C4-2B (cell line): ENCODE data around the gene MFN2.

Source experiments
- ZFX ChIP-seq: fragments of 450-650 bp; IDR thresholded peaks from 2 replicates; pipeline ENCODE4 v1.6.1; 2017
- TF ChIP-seq, protein P1 (sequence below): fragments of 450-650 bp; conservative IDR thresholded peaks from 2 replicates; pipeline ENCODE4 v1.5.1; 2017; ENCODE audit warnings: mild to moderate bottlenecking

DNA sequence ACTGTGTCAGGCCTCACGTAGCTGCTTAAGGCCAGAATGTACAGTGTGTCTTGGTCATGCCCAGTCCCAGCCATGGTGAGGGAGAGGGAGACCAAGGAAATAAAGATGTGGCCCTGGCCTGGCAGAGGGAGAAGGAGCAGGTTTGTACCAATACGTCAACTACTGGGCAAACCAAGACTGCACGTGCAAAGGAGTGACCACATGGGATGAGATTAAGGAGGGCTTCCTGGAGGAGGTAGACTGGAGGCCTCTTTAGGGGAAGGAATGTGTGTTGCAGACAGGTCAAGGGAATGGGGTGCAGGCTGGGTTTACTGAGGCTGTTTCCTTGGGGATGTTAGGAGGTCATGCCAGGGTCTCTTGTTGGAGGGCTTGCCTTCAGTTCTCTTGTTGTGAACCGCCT lies 38.0 kb upstream of the MFN2 start:
- TF ChIP-seq, protein P1, sequence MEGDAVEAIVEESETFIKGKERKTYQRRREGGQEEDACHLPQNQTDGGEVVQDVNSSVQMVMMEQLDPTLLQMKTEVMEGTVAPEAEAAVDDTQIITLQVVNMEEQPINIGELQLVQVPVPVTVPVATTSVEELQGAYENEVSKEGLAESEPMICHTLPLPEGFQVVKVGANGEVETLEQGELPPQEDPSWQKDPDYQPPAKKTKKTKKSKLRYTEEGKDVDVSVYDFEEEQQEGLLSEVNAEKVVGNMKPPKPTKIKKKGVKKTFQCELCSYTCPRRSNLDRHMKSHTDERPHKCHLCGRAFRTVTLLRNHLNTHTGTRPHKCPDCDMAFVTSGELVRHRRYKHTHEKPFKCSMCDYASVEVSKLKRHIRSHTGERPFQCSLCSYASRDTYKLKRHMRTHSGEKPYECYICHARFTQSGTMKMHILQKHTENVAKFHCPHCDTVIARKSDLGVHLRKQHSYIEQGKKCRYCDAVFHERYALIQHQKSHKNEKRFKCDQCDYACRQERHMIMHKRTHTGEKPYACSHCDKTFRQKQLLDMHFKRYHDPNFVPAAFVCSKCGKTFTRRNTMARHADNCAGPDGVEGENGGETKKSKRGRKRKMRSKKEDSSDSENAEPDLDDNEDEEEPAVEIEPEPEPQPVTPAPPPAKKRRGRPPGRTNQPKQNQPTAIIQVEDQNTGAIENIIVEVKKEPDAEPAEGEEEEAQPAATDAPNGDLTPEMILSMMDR = no peak
- TF ChIP-seq ZFX = no peak
